Activated T-helper 9 cell treated with anti-CD3 and anti-CD28 coated beads, Interleukin-2, amount 50 U/mL, for 16 hours (primary cell): Measurements from ENCODE around the gene SMPD4.
"Not testable (repeated sequence)": the region's sequence is repeated elsewhere in the genome, so short reads cannot be mapped to it uniquely, and the experiment has no call there.

ENCODE experiments used
- DNase-seq: peaks from one replicate; pipeline ENCODE4 v3.0.0-alpha.2; 2020; ENCODE audit warnings: low read depth

Gene SMPD4

GRCh38 chr2:130187859-130188792 is 6.7 kb upstream of the SMPD4 start:
- DNase-seq: not testable (repeated sequence)

GRCh38 chr2:130187268-130187667 is 5.9 kb upstream of the SMPD4 start:
- no peak for DNase-seq

GRCh38 chr2:130186391-130186790 is 5.0 kb upstream of the SMPD4 start:
- no peak for DNase-seq

GRCh38 chr2:130185896-130186295 is 4.5 kb upstream of the SMPD4 start:
- no peak for DNase-seq

- DNase-seq: no peak
Observed at GRCh38 chr2:130185436-130185835, 4.0 kb upstream of the SMPD4 start.

GRCh38 chr2:130183512-130184373 is 2.3 kb upstream of the SMPD4 start:
- no peak for DNase-seq

GRCh38 chr2:130182826-130183511 is 1.6 kb upstream of the SMPD4 start:
- not testable (repeated sequence) for DNase-seq

- peak; percentile 87 for DNase-seq
Observed at GRCh38 chr2:130181880-130182682, 679 bp upstream of the SMPD4 start, which contains the start of gene MZT2B. Gene MZT2B (plus strand): TSS chr2:130182262. CDS start chr2:130182283, 21 bp downstream.

GRCh38 chr2:130180404-130181324 is 738 bp downstream of the SMPD4 start:
- not testable (repeated sequence) for DNase-seq

- DNase-seq: not testable (repeated sequence)
Observed at GRCh38 chr2:130174866-130175265, 6.5 kb downstream of the SMPD4 start.

GRCh38 chr2:130169896-130170295 is 11.5 kb downstream of the SMPD4 start:
- no peak for DNase-seq

- not testable (repeated sequence) for DNase-seq
Observed at GRCh38 chr2:130169163-130169562, 12.2 kb downstream of the SMPD4 start.

GRCh38 chr2:130166611-130167010 is 14.8 kb downstream of the SMPD4 start:
- DNase-seq: not testable (repeated sequence)

- no peak for DNase-seq
Observed at GRCh38 chr2:130165293-130166016, 15.9 kb downstream of the SMPD4 start.

- DNase-seq: no peak
Observed at GRCh38 chr2:130162968-130163367, 18.4 kb downstream of the SMPD4 start.

GRCh38 chr2:130162486-130162885 is 18.9 kb downstream of the SMPD4 start:
- not testable (repeated sequence) for DNase-seq

- DNase-seq: not testable (repeated sequence)
Observed at GRCh38 chr2:130160838-130161705, 20.3 kb downstream of the SMPD4 start.

- no peak for DNase-seq
Observed at GRCh38 chr2:130160131-130160530, 21.3 kb downstream of the SMPD4 start.
